Sigmoid colon (tissue), 7 donors: ENCODE results near the gene ZNF653. TPM values are rescaled to one million over a fixed set of nuclear protein-coding genes. Genes with fewer than 3 reads are reported as not detected.

Experiments
- DNase-seq: peaks from one replicate; pipeline ENCODE4 v3.0.0-alpha.2; 2019
- H3K27ac ChIP-seq, 4 donors: fragments of 200-600 bp; sonication (generic); one replicate each; pipeline ENCODE4 v1.5.1; 2016 to 2019; ENCODE audit warnings: mild to moderate bottlenecking in 1 of 4
- H3K27me3 ChIP-seq, 3 donors: fragments of 200-600 bp; sonication (generic); one replicate each; pipeline ENCODE4 v1.5.1; 2019; ENCODE audit warnings: mild to moderate bottlenecking in 1 of 3
- H3K36me3 ChIP-seq, 4 donors: fragments of 200-600 bp; sonication (generic); one replicate each; pipeline ENCODE4 v1.5.1; 2016 to 2019
- H3K4me1 ChIP-seq, 4 donors: fragments of 200-600 bp; sonication (generic); one replicate each; pipeline ENCODE4 v1.5.1; 2017 to 2019
- H3K4me3 ChIP-seq, 4 donors: fragments of 200-600 bp; sonication (generic); one replicate each; pipeline ENCODE4 v1.5.1; 2017 to 2019; ENCODE audit warnings: mild to moderate bottlenecking in 2 of 4, moderate library complexity in 1 of 4
- H3K9me3 ChIP-seq, 4 donors: fragments of 200-600 bp in 3 of 4; sonication (generic) in 3 of 4; one replicate each; pipeline versions ENCODE4 v1.5.1 to v1.6.1; 2013 to 2019
- CTCF ChIP-seq, 4 experiments: fragments of 450-650 bp in 3 of 4; fragments of 200-600 bp in 1 of 4; IDR thresholded peaks; one replicate each; pipeline ENCODE4 v1.5.1; 2016 to 2019; ENCODE audit warnings: antibody characterized with exemption in 4 of 4, mild to moderate bottlenecking in 3 of 4, moderate library complexity in 2 of 4
- EP300 ChIP-seq, 4 donors: sonication (generic); formaldehyde crosslinking; IDR thresholded peaks; one replicate each; pipeline ENCODE4 v1.6.1; 2017; ENCODE audit warnings: antibody characterized with exemption in 4 of 4
- POLR2A ChIP-seq, 2 donors: fragments of 450-650 bp; IDR thresholded peaks; one replicate each; pipeline ENCODE4 v1.6.1; 2016; ENCODE audit warnings: antibody characterized with exemption in 2 of 2, mild to moderate bottlenecking in 2 of 2, moderate library complexity in 2 of 2
- POLR2AphosphoS5 ChIP-seq, 4 donors: sonication (generic); formaldehyde crosslinking; IDR thresholded peaks; one replicate each; pipeline ENCODE4 v1.6.1; 2017; ENCODE audit warnings: antibody characterized with exemption in 4 of 4
- WGBS, 2 donors: extraction: QIAGEN DNeasy Blood & Tissue Kit; methylation state at CpG; one replicate each; pipeline ENCODE4 v1.1.7; 2013; 5-methylcytosine and 5-hydroxymethylcytosine counted together
- intact Hi-C: fragments of 100-400 bp; cut with DNase I; formaldehyde crosslinking; loops from one replicate; pipeline ENCODE4 v1.15.1; 2023
- polyA plus RNA-seq, 3 donors: library from polyadenylated mRNA; stranded (reverse); fragments of 200-250 nt; gene quantifications; one replicate each; pipeline ENCODE4 v1.2.3, GENCODE V29; 2013
- total RNA-seq, 4 donors: library from RNA; depleted of rRNA; stranded (reverse); fragments of >200 nt; gene quantifications; one replicate each; pipeline ENCODE4 v1.1.0, GENCODE V29; 2016
- donor health status: healthy with polysubstance abuse.
- donor health status: Bipolar disorder and iron deficiency.
- donor health status: healthy.

The ZNF653 gene
- total and polyA plus RNA-seq, 7 donors: 3.2 to 8.8 (median 7.5) TPM

- peaks cover 0 to 52% (median 10%) of the 10 kb centered on the region in 4 donors for H3K36me3 ChIP-seq
- intact Hi-C loops: no loop called here
Observed at GRCh38 chr19:11486661-11487503, 18.8 kb downstream of the ZNF653 start.

GRCh38 chr19:11485245-11485837 is 20.3 kb downstream of the ZNF653 start:
- Histone ChIP-seq H3K27ac (no peak overlapping the region), H3K9me3 (no peaks in the 10 kb centered on the region), H3K36me3 (peaks cover 0 to 38% (median 10%) of the 10 kb centered on the region in 4 donors), H3K27me3 (peaks cover 32 to 62% (median 44%) of the 10 kb centered on the region in 3 donors), H3K4me1 (peaks cover 0 to 28% (median 26%) of the 10 kb centered on the region in 4 donors), H3K4me3 (no peak overlapping the region)
- intact Hi-C loops: no loop called here
- DNase-seq: no peak
- TF ChIP-seq POLR2A (IDR thresholded peaks at IDR 0.05): no peak
- TF ChIP-seq EP300 (IDR thresholded peaks at IDR 0.05): no peak
- TF ChIP-seq CTCF (IDR thresholded peaks at IDR 0.05): no peak
- no peak for TF ChIP-seq POLR2AphosphoS5 (IDR thresholded peaks at IDR 0.05)
- WGBS, 2 donors: 95 to 96% methylated on average over 13 of the region's 13 CpGs

More at GRCh38 chr19:11486661-11487503, 18.8 kb downstream of the ZNF653 start:
- Histone ChIP-seq H3K4me1 (peaks cover 0 to 15% (median 13%) of the 10 kb centered on the region in 4 donors), H3K4me3 (no peak overlapping the region), H3K27ac (no peak overlapping the region), H3K27me3 (peaks cover 18 to 47% (median 29%) of the 10 kb centered on the region in 3 donors), H3K9me3 (no peaks in the 10 kb centered on the region)
- TF ChIP-seq POLR2AphosphoS5 (IDR thresholded peaks at IDR 0.05) (no peak), EP300 (IDR thresholded peaks at IDR 0.05) (no peak), POLR2A (IDR thresholded peaks at IDR 0.05) (no peak), CTCF (IDR thresholded peaks at IDR 0.05) (no peak)
- WGBS, 2 donors: 93 to 95% methylated on average over 45 of the region's 45 CpGs
- DNase-seq: no peak

- TF ChIP-seq EP300 (IDR thresholded peaks at IDR 0.05) (no peak), POLR2A (IDR thresholded peaks at IDR 0.05) (no peak), CTCF (IDR thresholded peaks at IDR 0.05) (no peak), POLR2AphosphoS5 (IDR thresholded peaks at IDR 0.05) (no peak)
- Histone ChIP-seq H3K9me3 (no peaks in the 10 kb centered on the region), H3K4me3 (no peak overlapping the region), H3K27me3 (peaks cover 43 to 80% (median 58%) of the 10 kb centered on the region in 3 donors), H3K27ac (no peak overlapping the region), H3K4me1 (peaks cover 0 to 39% (median 37%) of the 10 kb centered on the region in 4 donors), H3K36me3 (peaks cover 0 to 27% (median 10%) of the 10 kb centered on the region in 4 donors)
- intact Hi-C loops: no loop called here
- DNase-seq: no peak
- WGBS, 2 donors: 82 to 85% methylated on average over 57 of the region's 57 CpGs
Observed at GRCh38 chr19:11483366-11484111, 22.1 kb downstream of the ZNF653 start.

- no peaks in the 10 kb centered on the region for H3K9me3 ChIP-seq
- TF ChIP-seq POLR2A (IDR thresholded peaks at IDR 0.05) (no peak), POLR2AphosphoS5 (IDR thresholded peaks at IDR 0.05) (peak in 2 of 4 donors; percentile 6 to 30), CTCF (IDR thresholded peaks at IDR 0.05) (peak; percentile 69 to 88 (median 86))
- H3K36me3 ChIP-seq: peaks cover 0 to 23% (median 10%) of the 10 kb centered on the region in 4 donors
- H3K4me3 ChIP-seq: peak overlapping the region in 3 of 4 donors; percentile 16 to 40 (median 27)
- 2 to 6% methylated on average over 58 of the region's 58 CpGs for WGBS, 2 donors
- intact Hi-C loops: loop anchor here (1.0 kb wide), 1 partner anchor 188 kb away; no protein-coding TSS in a partner anchor
- peaks cover 43 to 80% (median 58%) of the 10 kb centered on the region in 3 donors for H3K27me3 ChIP-seq
- DNase-seq: peak; percentile 88
- H3K4me1 ChIP-seq: peaks cover 0 to 39% (median 37%) of the 10 kb centered on the region in 4 donors
- peak overlapping the region in 1 of 4 donors; percentile 31 for H3K27ac ChIP-seq
Observed at GRCh38 chr19:11482384-11483050, 23.1 kb downstream of the ZNF653 start.
